Right cardiac atrium (tissue), 5 donors: ENCODE results near the gene PSMA7. TPM values are rescaled to one million over a fixed set of nuclear protein-coding genes. Genes with fewer than 3 reads are reported as not detected.

Experiments
- ATAC-seq, 2 donors: fragments of 200-7000 bp; cut with Tn5 transposase; one replicate each; pipeline versions ENCODE4 v1.8.0 to v1.9.1; 2020; ENCODE audit warnings: moderate library complexity in 2 of 2, mild to moderate bottlenecking in 1 of 2
- DNase-seq, 3 donors: peaks; one replicate each; pipeline ENCODE4 v3.0.0-alpha.2; 2020
- H3K27ac ChIP-seq: one replicate; pipeline ENCODE4 v1.5.1; 2013; ENCODE audit warnings: mild to moderate bottlenecking, low read length, control low read depth, moderate library complexity
- H3K27me3 ChIP-seq: one replicate; pipeline ENCODE4 v1.6.1; 2013; ENCODE audit not compliant: control insufficient read depth, insufficient read depth
- H3K4me1 ChIP-seq: one replicate; pipeline ENCODE4 v1.6.1; 2013; ENCODE audit warnings: low read length; ENCODE audit not compliant: control insufficient read depth, insufficient read depth
- H3K4me3 ChIP-seq: one replicate; pipeline ENCODE4 v1.5.1; 2013; ENCODE audit warnings: low read length, control low read depth
- H3K9me3 ChIP-seq: one replicate; pipeline ENCODE4 v1.6.1; 2013; ENCODE audit warnings: low read length; ENCODE audit not compliant: control insufficient read depth
- WGBS: extraction: QIAGEN DNeasy Blood & Tissue Kit; methylation state at CpG from one replicate; pipeline ENCODE4 v1.1.7; 2013; 5-methylcytosine and 5-hydroxymethylcytosine counted together
- intact Hi-C, 4 donors: fragments of 100-400 bp; cut with DNase I; formaldehyde crosslinking; loops; one replicate each; pipeline versions ENCODE4 v1.11.0 to v1.14.0; 2022 to 2023
- long read RNA-seq, 4 donors: library from polyadenylated mRNA; unstranded; transcript quantifications; one replicate each; pipeline ENCODE4 v2.0.0, GENCODE V29; 2020 to 2021
- polyA plus RNA-seq: library from polyadenylated mRNA; stranded (reverse); fragments of 200-250 nt; gene quantifications from one replicate; pipeline ENCODE4 v1.2.3, GENCODE V29; 2013
- total RNA-seq, 4 donors: library from RNA; stranded (reverse); fragmentation: NEBNext Ultra II Directional; extraction: Animal tissue kit (Norgen Biotek cat#: 25700); gene quantifications; one replicate each; pipeline ENCODE4 v1.2.1, GENCODE V29; 2021
- donor health status: healthy with polysubstance abuse.
- donor health status: DM: no; HTN: yes; CAD: no.
- donor health status: DM: no; HTN: no; CAD: no.
- donor health status: DM: no; HTN: yes; CAD: no; lungs with severe emphysema.
- donor health status: DM: yes; HTN: yes; CAD: no.

The PSMA7 gene
- total RNA-seq = 100 to 1,000 TPM; 178 to 215 (median 206) TPM
- 244 TPM for polyA plus RNA-seq
- long read RNA-seq, donor 1, transcript PSMA7-206 (4 exons, 548 nt) = major isoform, 349 of 597 reads
- long read RNA-seq, donor 1, transcript PSMA7-203 (7 exons, 996 nt) = minor isoform, 223 of 597 reads
- long read RNA-seq, donor 1, partial matches to known transcripts = 19 of 597 reads
- long read RNA-seq, donor 1, other reads (novel, unspliced or antisense) = 5 of 597 reads
- long read RNA-seq, donor 2, transcript PSMA7-206 (4 exons, 548 nt) = minor isoform, 80 of 243 reads
- long read RNA-seq, donor 2, transcript PSMA7-203 (7 exons, 996 nt) = major isoform, 157 of 243 reads
- long read RNA-seq, donor 2, partial matches to known transcripts = 2 of 243 reads
- long read RNA-seq, donor 2, other reads (novel, unspliced or antisense) = 3 of 243 reads
- long read RNA-seq, donor 3, transcript PSMA7-206 (4 exons, 548 nt) = minor isoform, 18 of 149 reads
- long read RNA-seq, donor 3, transcript PSMA7-203 (7 exons, 996 nt) = major isoform, 109 of 149 reads
- long read RNA-seq, donor 3, partial matches to known transcripts = 3 of 149 reads
- long read RNA-seq, donor 3, other reads (novel, unspliced or antisense) = 15 of 149 reads
- long read RNA-seq, donor 4, transcript PSMA7-206 (4 exons, 548 nt) = minor isoform, 41 of 193 reads
- long read RNA-seq, donor 4, transcript PSMA7-203 (7 exons, 996 nt) = major isoform, 146 of 193 reads
- long read RNA-seq, donor 4, partial matches to known transcripts = 3 of 193 reads
- long read RNA-seq, donor 4, other reads (novel, unspliced or antisense) = 3 of 193 reads

DNA sequence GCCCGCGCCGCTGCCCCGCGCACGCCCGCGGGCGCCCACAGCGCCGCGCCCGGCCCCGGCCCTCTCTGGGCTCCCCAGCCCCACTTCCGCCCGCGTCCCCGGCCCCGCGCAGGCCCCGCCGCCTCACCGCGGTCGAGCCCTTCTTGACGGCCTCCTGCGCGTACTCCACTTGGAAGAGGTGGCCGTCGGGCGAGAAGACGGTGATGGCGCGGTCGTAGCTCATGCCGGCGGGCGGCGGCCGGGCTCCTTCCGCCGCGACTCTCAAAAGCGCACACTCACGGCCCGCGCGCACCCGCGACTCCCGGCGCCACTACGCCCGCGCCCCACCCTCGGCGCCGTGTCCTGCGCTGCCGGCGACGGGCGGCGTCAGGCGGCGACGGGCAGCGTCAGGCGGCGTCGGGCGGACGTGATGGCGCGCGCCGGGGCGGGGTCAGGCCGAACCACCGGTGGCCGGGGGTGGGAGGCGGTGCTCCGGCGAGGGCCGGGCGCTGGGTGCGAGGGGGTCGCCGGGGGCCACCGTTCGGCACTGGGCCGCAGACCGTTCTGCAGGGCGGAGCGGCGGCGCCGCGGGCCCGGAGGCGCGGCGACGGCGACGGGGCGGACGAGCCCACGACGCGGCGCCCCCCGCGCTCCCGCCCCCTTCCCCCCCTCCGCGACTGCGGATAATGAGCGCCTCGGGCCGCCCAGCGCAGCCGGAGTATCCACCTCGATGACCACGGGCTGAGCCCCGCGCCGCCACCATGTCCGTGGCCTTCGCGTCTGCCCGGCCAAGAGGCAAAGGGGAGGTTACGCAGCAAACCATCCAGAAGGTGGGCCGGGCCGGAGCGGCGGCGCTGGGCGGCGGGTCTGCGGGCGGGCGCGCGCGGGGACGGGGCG is at the start of gene PSMA7, which contains the start of gene SS18L1:
Gene PSMA7, minus strand, starts transcription at position 314 of the 876 bp plus-strand sequence. Its CDS starts 91 bp downstream, at position 223.
Gene SS18L1, plus strand, starts transcription at position 689 of the 876 bp plus-strand sequence. Its CDS starts 52 bp downstream, at position 741.
- intact Hi-C loops = loop anchor here in 1 of 4 donors (5.0 kb wide), 1 partner anchor 121 kb away; no protein-coding TSS in a partner anchor
- WGBS = under 1% methylated on average over 145 of the region's 148 CpGs
- Histone ChIP-seq H3K4me1 (peaks cover 16% of the 10 kb centered on the region), H3K27me3 (no peaks in the 10 kb centered on the region), H3K4me3 (peak within 1 kb of the TSS; percentile 80), H3K27ac (peak within 1 kb of the TSS; percentile 95), H3K9me3 (no peaks in the 10 kb centered on the region)
- peak; percentile 93 to 94 for ATAC-seq
- DNase-seq = peak; percentile 88 to 95 (median 95)

DNA sequence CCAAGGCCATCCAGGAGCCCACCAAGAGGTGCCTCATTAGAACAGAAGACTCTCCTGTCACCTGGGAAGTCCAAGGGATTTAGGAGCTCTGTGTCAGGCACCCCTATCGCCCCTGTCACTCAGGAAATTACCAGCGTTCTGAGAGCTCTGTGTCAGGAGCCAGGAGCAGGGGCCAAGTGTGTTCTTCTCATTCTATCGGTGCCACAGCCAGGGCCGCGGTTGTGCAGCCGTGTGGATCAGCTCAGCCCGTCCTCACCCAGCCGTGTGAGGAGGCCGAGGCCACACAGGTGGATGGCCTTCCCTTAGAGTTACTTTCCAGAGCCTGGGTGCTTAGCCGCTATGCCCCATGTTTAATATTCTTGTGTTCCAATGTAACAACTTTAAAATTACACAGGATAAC is 49.4 kb upstream of the PSMA7 start:
- Histone ChIP-seq H3K9me3 (no peaks in the 10 kb centered on the region), H3K27ac (no peak overlapping the region), H3K4me3 (no peak overlapping the region), H3K27me3 (no peaks in the 10 kb centered on the region), H3K4me1 (no peaks in the 10 kb centered on the region)
- ATAC-seq (no peak), DNase-seq (peak in 1 of 3 donors; percentile 19)
- WGBS = 68% methylated on average over 10 of the region's 10 CpGs
- intact Hi-C loops = no loop called here

DNA sequence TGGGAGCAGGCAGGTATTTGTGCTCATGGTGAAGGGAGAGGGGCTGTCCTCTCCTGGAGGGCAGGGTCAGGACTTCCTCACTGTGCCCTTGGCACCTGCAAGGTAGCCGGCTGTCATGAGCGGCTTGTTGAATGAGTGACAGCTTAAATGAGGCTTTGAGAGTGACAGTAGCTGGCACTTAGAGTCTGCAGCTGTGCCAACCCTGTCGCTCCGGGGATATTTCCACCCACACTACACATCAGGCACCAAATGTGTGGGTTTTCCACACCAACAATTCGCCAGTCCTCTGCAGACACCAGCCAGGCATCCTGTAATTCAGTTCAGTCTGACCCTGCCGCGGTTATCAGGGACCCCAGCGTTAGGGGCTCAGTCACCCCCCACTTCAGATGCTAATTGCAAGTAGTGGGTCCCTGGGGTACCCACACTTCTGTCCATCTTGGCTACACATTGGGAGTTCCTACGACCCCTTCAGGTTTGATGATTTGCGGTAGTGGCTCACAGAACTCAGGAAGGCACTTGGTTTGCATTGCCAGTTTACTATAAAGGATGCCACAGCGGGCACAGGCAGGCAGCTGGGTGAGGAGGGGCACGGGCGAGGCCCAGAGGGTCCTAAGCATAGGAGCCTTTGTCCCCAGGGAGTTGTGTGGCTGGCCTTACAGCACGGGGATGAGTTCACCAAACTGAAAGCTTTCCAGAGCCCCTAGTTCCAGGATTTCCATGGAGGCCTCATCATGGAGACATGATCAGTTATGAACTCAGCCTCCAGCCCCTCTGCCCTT is 48.8 kb upstream of the PSMA7 start:
- Histone ChIP-seq H3K4me1 (no peaks in the 10 kb centered on the region), H3K27ac (no peak overlapping the region), H3K27me3 (no peaks in the 10 kb centered on the region), H3K9me3 (no peaks in the 10 kb centered on the region), H3K4me3 (no peak overlapping the region)
- 76% methylated on average over 14 of the region's 14 CpGs for WGBS
- peak in 1 of 3 donors; percentile 26 for DNase-seq
- intact Hi-C loops = no loop called here
- peak; percentile 37 to 39 for ATAC-seq

DNA sequence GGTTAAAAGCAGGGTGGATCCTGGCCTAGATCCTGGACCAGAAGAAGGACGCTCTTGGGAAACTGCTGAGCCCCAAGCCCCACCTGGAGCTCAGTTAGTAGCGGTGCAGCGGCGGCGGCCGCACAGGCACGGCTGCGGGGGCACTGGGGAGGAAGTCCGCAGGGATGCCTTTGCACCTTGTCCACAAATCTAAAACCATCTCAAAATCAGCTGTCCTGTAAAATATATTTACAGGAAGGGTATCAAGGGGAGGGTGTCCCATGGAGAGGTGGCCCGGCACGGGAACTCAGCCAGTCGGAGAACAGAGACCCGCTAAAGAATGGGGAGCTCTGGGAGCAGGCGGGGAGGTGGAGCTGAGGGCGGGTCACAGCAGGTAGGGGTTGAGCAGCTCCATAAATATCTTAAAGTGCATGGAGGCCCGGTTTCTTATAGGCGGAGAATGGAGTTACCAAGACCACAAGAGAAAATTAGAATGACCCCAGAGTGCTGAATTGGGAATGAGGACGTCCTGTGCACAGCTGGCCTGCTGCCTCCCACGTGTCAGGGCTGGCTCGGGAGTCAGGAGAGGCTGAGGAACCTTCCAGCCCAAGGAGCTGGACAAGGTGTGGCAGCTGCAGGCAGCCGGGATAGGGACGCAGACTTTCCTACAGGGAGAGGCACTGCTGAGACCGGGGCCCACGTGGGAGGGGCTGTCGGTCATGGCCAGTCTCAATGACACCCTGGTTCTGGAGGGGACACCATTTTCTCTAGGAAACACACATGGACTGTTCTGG is 47.6 kb upstream of the PSMA7 start:
- ATAC-seq = no peak
- peak in 1 of 3 donors; percentile 28 for DNase-seq
- H3K27ac ChIP-seq = no peak overlapping the region
- no peaks in the 10 kb centered on the region for H3K27me3 ChIP-seq
- WGBS = 84% methylated on average over 25 of the region's 25 CpGs
- intact Hi-C loops = no loop called here
- H3K4me1 ChIP-seq = no peaks in the 10 kb centered on the region
- H3K4me3 ChIP-seq = no peak overlapping the region
- no peaks in the 10 kb centered on the region for H3K9me3 ChIP-seq

DNA sequence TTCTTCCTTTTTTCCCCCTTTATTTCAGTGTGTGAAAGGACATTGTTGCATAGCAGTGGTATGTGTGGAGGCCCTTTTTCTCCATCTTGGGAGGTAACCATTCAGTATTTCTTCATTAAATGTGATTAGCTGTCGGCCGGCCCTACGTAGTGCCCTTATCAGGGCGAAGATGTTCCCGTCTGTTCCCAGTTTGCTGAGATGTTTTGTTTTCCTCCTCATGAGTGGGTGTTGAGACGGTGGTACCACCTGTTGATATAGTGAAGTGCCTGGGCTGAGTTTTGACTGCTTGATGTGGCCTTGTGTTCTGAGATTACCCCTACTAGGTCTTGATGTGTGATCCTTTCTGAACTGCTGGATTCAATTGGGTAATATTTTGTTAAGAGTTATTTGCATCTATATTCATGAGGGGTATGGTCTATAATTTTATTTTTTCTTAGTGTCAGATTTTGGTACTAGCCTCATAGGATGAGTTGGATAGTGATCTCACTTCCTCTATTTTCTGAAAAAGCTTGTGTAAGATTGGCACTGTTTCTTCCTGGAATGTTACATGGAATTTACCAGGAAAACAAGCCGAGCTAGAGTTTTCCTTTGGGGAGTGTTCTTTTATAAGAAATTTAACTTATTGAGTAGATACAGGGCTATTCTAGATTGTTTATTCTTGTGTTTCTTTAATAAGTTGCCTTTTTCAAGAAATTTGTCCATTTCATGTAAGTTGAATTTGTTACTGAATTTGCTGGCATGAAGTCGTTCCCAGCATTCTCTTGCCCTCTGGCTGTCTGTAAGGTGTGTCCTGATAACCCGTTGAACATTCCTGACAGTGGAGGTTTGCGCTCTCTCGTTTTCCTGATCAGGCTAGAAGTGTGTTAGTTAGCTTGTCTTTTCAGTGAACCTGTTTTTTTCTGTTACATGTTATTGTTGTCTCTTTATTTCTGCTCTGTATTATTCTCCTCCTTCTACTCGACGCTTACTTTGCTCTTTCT is 44.0 kb upstream of the PSMA7 start:
- Histone ChIP-seq H3K4me3 (no peak overlapping the region), H3K27me3 (no peaks in the 10 kb centered on the region), H3K27ac (no peak overlapping the region), H3K4me1 (peaks cover 8% of the 10 kb centered on the region), H3K9me3 (no peaks in the 10 kb centered on the region)
- peak in 1 of 3 donors; percentile 10 for DNase-seq
- intact Hi-C loops = loop anchor here in 3 of 4 donors (10.0 kb wide), 3 partner anchors 98 to 198 kb away; partner anchors contain the start of gene RPS21 (in 1 of the 3)
- 47% methylated on average over 13 of the region's 13 CpGs for WGBS
- ATAC-seq = no peak

DNA sequence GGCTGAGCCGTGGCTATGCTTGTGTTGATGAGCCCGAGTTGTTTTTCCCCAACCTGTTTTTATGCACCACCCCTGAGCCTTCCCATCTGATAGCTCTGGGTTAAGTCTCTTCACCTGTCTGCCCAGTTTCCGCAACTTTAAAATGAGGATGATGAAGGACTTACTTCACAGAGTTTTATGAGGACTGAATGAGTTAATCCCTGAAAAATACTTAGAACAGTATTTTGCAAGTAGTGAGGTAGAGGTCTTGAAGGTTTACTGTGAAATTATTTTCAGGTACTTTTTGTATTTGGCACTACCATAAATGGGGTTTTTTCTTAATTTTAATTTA is 42.9 kb upstream of the PSMA7 start:
- H3K4me3 ChIP-seq = no peak overlapping the region
- H3K27ac ChIP-seq = no peak overlapping the region
- DNase-seq (no peak), ATAC-seq (no peak)
- no peaks in the 10 kb centered on the region for H3K9me3 ChIP-seq
- 74% methylated on average over 3 of the region's 3 CpGs for WGBS
- no peaks in the 10 kb centered on the region for H3K27me3 ChIP-seq
- peaks cover 8% of the 10 kb centered on the region for H3K4me1 ChIP-seq
- intact Hi-C loops = loop anchor here in 3 of 4 donors (10.0 kb wide), 3 partner anchors 99 to 199 kb away; partner anchors contain the start of gene RPS21 (in 1 of the 3)

DNA sequence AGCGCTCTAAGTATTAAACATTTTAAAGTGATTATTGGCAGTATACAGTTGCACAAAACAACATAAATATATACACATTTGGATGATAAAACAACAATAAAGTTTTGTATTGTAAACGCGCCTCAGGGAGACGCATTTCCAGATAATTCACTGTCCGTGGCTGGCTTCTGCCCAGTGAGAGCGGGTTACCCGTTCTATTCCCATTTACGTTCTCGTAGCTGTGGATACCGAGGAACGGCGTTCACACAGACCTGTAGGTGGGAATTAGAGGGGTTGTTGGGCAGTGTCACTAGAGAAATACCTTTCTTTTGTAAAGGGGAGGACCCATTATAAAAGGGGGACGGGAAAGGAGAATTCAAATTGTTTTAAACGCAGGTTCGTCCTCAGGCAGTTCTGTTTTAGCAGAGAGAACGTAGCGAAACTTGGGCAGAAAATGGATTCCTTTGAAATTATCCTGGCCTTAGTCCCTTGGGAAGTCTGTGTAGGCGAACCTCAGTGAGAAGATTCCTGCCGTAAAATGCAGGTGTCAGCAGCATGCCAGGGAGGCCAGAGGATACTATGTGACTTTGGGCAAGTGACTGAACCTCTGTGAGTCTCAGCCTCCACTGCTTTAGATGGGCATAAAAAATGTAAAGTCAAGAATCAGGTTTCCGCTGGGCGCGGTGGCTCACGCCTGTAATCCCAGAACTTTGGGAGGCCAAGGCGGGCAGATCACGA is 40.4 kb upstream of the PSMA7 start:
- H3K27ac ChIP-seq = peak overlapping the region; percentile 86
- H3K27me3 ChIP-seq = no peaks in the 10 kb centered on the region
- peak overlapping the region; percentile 96 for H3K4me3 ChIP-seq
- 29% methylated on average over 25 of the region's 25 CpGs for WGBS
- DNase-seq (no peak), ATAC-seq (no peak)
- no peaks in the 10 kb centered on the region for H3K9me3 ChIP-seq
- H3K4me1 ChIP-seq = peaks cover 8% of the 10 kb centered on the region
- intact Hi-C loops = loop anchor here in 3 of 4 donors (10.0 kb wide), 3 partner anchors 101 to 201 kb away; partner anchors contain the start of gene RPS21 (in 1 of the 3)
